Measurements from ENCODE around the gene CDH3. TPM values are rescaled to one million over a fixed set of nuclear protein-coding genes. Genes with fewer than 3 reads are reported as not detected.

The CDH3 gene
- 10 to 100 TPM; 30.0 to 98.5 TPM for total RNA-seq

DNA sequence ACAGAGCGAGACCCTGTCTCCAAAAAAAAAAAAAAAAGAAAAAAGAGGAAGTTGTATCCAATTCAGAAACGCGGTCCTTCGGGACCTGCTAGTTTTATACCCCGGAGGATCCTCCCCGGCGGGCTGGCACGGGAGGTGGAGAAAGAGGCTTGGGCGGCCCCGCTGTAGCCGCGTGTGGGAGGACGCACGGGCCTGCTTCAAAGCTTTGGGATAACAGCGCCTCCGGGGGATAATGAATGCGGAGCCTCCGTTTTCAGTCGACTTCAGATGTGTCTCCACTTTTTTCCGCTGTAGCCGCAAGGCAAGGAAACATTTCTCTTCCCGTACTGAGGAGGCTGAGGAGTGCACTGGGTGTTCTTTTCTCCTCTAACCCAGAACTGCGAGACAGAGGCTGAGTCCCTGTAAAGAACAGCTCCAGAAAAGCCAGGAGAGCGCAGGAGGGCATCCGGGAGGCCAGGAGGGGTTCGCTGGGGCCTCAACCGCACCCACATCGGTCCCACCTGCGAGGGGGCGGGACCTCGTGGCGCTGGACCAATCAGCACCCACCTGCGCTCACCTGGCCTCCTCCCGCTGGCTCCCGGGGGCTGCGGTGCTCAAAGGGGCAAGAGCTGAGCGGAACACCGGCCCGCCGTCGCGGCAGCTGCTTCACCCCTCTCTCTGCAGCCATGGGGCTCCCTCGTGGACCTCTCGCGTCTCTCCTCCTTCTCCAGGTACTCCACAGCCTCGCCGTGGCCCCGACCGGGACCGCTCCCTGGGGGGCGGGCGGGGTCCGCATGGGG is at the start of gene CDH3:
Gene CDH3 (plus strand): TSS at position 596 of the 779 bp plus-strand sequence. CDS start 70 bp downstream, at position 666.
- no peaks in the 10 kb centered on the region for H3K4me1 ChIP-seq (replicated peaks)
- TF ChIP-seq POLR2A (IDR thresholded peaks at IDR 0.05): peak; percentile 83
- TF ChIP-seq POLR2AphosphoS5 (IDR thresholded peaks at IDR 0.05): peak; percentile 55
- TF ChIP-seq, protein P1, sequence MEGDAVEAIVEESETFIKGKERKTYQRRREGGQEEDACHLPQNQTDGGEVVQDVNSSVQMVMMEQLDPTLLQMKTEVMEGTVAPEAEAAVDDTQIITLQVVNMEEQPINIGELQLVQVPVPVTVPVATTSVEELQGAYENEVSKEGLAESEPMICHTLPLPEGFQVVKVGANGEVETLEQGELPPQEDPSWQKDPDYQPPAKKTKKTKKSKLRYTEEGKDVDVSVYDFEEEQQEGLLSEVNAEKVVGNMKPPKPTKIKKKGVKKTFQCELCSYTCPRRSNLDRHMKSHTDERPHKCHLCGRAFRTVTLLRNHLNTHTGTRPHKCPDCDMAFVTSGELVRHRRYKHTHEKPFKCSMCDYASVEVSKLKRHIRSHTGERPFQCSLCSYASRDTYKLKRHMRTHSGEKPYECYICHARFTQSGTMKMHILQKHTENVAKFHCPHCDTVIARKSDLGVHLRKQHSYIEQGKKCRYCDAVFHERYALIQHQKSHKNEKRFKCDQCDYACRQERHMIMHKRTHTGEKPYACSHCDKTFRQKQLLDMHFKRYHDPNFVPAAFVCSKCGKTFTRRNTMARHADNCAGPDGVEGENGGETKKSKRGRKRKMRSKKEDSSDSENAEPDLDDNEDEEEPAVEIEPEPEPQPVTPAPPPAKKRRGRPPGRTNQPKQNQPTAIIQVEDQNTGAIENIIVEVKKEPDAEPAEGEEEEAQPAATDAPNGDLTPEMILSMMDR (IDR thresholded peaks at IDR 0.05): no peak
- H3K36me3 ChIP-seq: no peaks in the 10 kb centered on the region
- DNase-seq (ENCODE audit: low spot score): peak; percentile 84
- intact Hi-C loops (cut with DNase I): no loop called here
- H3K27ac ChIP-seq: peak within 1 kb of the TSS; percentile 55 to 73
- H3K27me3 ChIP-seq (replicated peaks; ENCODE audit: insufficient read depth): no peaks in the 10 kb centered on the region
- no peaks in the 10 kb centered on the region for H3K9me3 ChIP-seq
- 1% methylated on average over 43 of the region's 53 CpGs for WGBS
- H3K4me3 ChIP-seq: peak within 1 kb of the TSS; percentile 45 to 66

DNA sequence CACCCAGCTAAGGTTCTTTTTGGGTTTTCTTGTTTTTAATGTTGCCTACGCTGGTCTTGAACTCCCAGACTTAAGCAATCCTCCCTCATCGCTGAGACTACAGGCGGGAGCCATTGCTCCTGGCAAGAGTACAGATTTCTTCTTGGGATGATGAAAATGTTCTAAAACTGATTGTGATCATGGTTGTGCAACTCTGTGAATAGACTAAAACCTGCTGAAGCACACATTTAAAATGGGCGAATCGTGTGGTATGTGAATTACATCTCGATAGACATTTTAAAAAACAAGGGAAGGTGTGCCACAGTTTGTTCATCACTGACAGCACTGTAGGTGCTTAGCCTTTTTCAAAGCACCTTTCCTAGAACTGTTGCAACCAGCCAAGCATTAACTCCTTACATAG is 48.8 kb upstream of the CDH3 start:
- Histone ChIP-seq H3K4me1 (replicated peaks) (no peaks in the 10 kb centered on the region), H3K27me3 (replicated peaks; ENCODE audit: insufficient read depth) (no peaks in the 10 kb centered on the region), H3K27ac (no peak overlapping the region), H3K36me3 (no peaks in the 10 kb centered on the region), H3K4me3 (no peak overlapping the region), H3K9me3 (no peaks in the 10 kb centered on the region)
- no peak for TF ChIP-seq POLR2AphosphoS5 (IDR thresholded peaks at IDR 0.05)
- TF ChIP-seq POLR2A (IDR thresholded peaks at IDR 0.05): no peak
- TF ChIP-seq, protein P1 (IDR thresholded peaks at IDR 0.05): no peak
- DNase-seq (ENCODE audit: low spot score): no peak
- intact Hi-C loops (cut with DNase I): loop anchor here (10.0 kb wide), 1 partner anchor 109 kb away; no protein-coding TSS in a partner anchor
- WGBS: 85% methylated on average over 6 of the region's 6 CpGs

DNA sequence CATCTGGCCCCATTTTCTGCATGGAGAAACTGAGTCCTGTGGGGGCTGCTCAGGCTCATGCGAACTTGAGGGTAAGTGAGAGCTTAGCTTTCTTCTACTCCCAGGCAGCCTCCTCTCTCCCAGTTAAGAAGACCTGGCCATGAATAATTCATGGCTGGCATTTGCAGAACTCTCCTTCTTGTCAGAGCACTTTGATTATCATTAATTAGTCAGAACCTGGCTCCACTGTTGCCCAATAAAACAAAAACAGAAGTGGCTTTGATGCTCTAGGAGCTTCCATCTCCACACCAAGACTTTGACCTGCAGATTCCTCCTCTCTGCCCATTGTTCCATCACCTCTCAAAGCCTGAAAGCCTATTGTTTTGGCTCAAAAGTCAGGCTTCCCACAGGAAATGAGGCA is 45.5 kb upstream of the CDH3 start:
- Histone ChIP-seq H3K36me3 (no peaks in the 10 kb centered on the region), H3K9me3 (no peaks in the 10 kb centered on the region), H3K27me3 (replicated peaks; ENCODE audit: insufficient read depth) (no peaks in the 10 kb centered on the region), H3K4me3 (no peak overlapping the region), H3K27ac (no peak overlapping the region), H3K4me1 (replicated peaks) (no peaks in the 10 kb centered on the region)
- DNase-seq (ENCODE audit: low spot score): no peak
- TF ChIP-seq POLR2A (IDR thresholded peaks at IDR 0.05): no peak
- no peak for TF ChIP-seq POLR2AphosphoS5 (IDR thresholded peaks at IDR 0.05)
- TF ChIP-seq, protein P1 (IDR thresholded peaks at IDR 0.05): no peak
- WGBS: 100% methylated on average over 1 of the region's 1 CpG
- intact Hi-C loops (cut with DNase I): loop anchor here (10.0 kb wide), 1 partner anchor 105 kb away; no protein-coding TSS in a partner anchor

DNA sequence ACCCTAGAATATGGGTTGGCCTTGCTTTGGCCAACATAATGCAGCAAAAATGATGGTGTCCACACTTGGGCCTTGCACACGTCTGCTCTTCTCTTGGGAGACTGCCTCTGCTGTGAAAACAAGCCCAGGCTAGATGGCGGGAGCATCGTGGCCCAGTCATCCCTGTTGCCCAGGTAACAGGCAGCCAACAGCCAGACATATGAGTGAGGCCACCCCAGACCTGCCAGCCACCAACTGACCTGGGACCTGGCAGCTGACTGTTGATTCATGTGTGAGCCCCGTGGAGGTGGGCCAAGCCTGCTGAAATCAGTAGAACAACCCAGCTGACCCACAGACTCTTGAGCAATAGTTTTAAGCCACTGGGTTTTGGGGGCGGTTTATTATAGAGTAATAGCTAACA is 39.4 kb upstream of the CDH3 start:
- no peaks in the 10 kb centered on the region for H3K4me1 ChIP-seq (replicated peaks)
- no peaks in the 10 kb centered on the region for H3K27me3 ChIP-seq (replicated peaks; ENCODE audit: insufficient read depth)
- no peaks in the 10 kb centered on the region for H3K36me3 ChIP-seq
- no peak overlapping the region for H3K27ac ChIP-seq
- 60% methylated on average over 5 of the region's 5 CpGs for WGBS
- DNase-seq (ENCODE audit: low spot score): no peak
- intact Hi-C loops (cut with DNase I): no loop called here
- H3K9me3 ChIP-seq: no peaks in the 10 kb centered on the region
- TF ChIP-seq, protein P1 (IDR thresholded peaks at IDR 0.05): no peak
- TF ChIP-seq POLR2AphosphoS5 (IDR thresholded peaks at IDR 0.05): no peak
- TF ChIP-seq POLR2A (IDR thresholded peaks at IDR 0.05): no peak
- H3K4me3 ChIP-seq: no peak overlapping the region

DNA sequence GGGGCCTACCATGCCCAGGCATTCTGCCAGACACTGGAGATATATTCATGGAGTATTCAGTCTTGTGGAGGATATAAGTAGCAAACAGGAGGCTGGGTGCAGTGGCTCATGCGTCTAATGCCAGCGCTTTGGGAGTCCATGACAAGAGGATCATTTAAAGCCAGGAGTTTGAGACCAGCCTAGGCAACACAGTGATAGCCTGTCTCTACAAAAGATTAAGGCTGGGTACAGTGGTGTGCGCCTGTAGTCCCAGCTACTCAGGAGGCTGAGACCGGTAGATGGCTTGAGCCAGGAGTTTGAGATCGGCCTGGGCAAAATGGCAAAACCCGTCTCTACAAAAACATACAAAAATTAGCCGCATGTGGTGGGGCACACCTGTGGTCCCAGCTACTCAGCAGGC is 37.7 kb upstream of the CDH3 start:
- Histone ChIP-seq H3K27ac (no peak overlapping the region), H3K9me3 (no peaks in the 10 kb centered on the region), H3K4me3 (no peak overlapping the region), H3K27me3 (replicated peaks; ENCODE audit: insufficient read depth) (no peaks in the 10 kb centered on the region), H3K4me1 (replicated peaks) (no peaks in the 10 kb centered on the region), H3K36me3 (no peaks in the 10 kb centered on the region)
- WGBS: 87% methylated on average over 7 of the region's 7 CpGs
- no peak for DNase-seq (ENCODE audit: low spot score)
- TF ChIP-seq POLR2AphosphoS5 (IDR thresholded peaks at IDR 0.05) (no peak), POLR2A (IDR thresholded peaks at IDR 0.05) (no peak)
- TF ChIP-seq, protein P1 (IDR thresholded peaks at IDR 0.05): no peak
- intact Hi-C loops (cut with DNase I): no loop called here
